ENCODE results near the gene UHMK1. TPM values are rescaled to one million over a fixed set of nuclear protein-coding genes. Genes with fewer than 3 reads are reported as not detected.
"Not testable (repeated sequence)": the region's sequence is repeated elsewhere in the genome, so short reads cannot be mapped to it uniquely, and the experiment has no call there.

The UHMK1 gene
- total and polyA plus RNA-seq, 7 donors: 16.7 to 62.1 (median 35.4) TPM

GRCh38 chr1:162475539-162476185, 22.0 kb upstream of the UHMK1 start:
- H3K4me3 ChIP-seq: no peak overlapping the region
- peaks cover under 1% of the 10 kb centered on the region for H3K9me3 ChIP-seq
- H3K36me3 ChIP-seq (ENCODE audit: insufficient read depth in 1 of 2, low read depth in 1 of 2): no peaks in the 10 kb centered on the region
- H3K27me3 ChIP-seq (ENCODE audit: insufficient read depth in 3 of 3, low read length in 2 of 3): no peaks in the 10 kb centered on the region
- DNase-seq (no peak), ATAC-seq (no peak)
- no peak for TF ChIP-seq CTCF (IDR thresholded peaks at IDR 0.05)
- no peaks in the 10 kb centered on the region for H3K4me1 ChIP-seq
- 69 to 71% (median 69%) methylated on average over 6 of the region's 6 CpGs for WGBS, 3 donors
- intact Hi-C loops (cut with DNase I): no loop called here
- no peak overlapping the region for H3K27ac ChIP-seq

- no peak overlapping the region for H3K4me3 ChIP-seq
- H3K27me3 ChIP-seq (ENCODE audit: insufficient read depth in 3 of 3, low read length in 2 of 3): no peaks in the 10 kb centered on the region
- intact Hi-C loops (cut with DNase I): no loop called here
- H3K27ac ChIP-seq: no peak overlapping the region
- H3K36me3 ChIP-seq (ENCODE audit: insufficient read depth in 1 of 2, low read depth in 1 of 2): no peaks in the 10 kb centered on the region
- DNase-seq: no peak
- no peak for ATAC-seq
- no peak for TF ChIP-seq CTCF (IDR thresholded peaks at IDR 0.05)
- no peaks in the 10 kb centered on the region for H3K4me1 ChIP-seq
- H3K9me3 ChIP-seq: peaks cover 6% of the 10 kb centered on the region
- 76 to 83% (median 81%) methylated on average over 1 of the region's 1 CpG for WGBS, 3 donors
These were observed 21.0 kb upstream of the UHMK1 start for GRCh38 chr1:162476620-162477019.

GRCh38 chr1:162485236-162485635, 12.4 kb upstream of the UHMK1 start:
- intact Hi-C loops (cut with DNase I): no loop called here
- ATAC-seq (no peak), DNase-seq (no peak)
- Histone ChIP-seq H3K27me3 (ENCODE audit: insufficient read depth in 3 of 3, low read length in 2 of 3) (peaks cover 0 to 3% (median 0%) of the 10 kb centered on the region in 3 donors), H3K4me3 (no peak overlapping the region), H3K9me3 (peaks cover 6% of the 10 kb centered on the region), H3K36me3 (ENCODE audit: insufficient read depth in 1 of 2, low read depth in 1 of 2) (no peaks in the 10 kb centered on the region), H3K4me1 (no peaks in the 10 kb centered on the region), H3K27ac (no peak overlapping the region)
- TF ChIP-seq CTCF (IDR thresholded peaks at IDR 0.05): no peak

GRCh38 chr1:162487241-162487640, 10.4 kb upstream of the UHMK1 start:
- no peak overlapping the region for H3K27ac ChIP-seq
- peak in 3 of 4 donors; percentile 40 to 54 (median 54) for ATAC-seq
- 71 to 76% (median 75%) methylated on average over 9 to 10 of the region's 10 CpGs for WGBS, 3 donors
- H3K4me1 ChIP-seq: no peaks in the 10 kb centered on the region
- no peaks in the 10 kb centered on the region for H3K9me3 ChIP-seq
- H3K4me3 ChIP-seq: peak overlapping the region; percentile 50
- intact Hi-C loops (cut with DNase I): no loop called here
- DNase-seq: no peak
- no peaks in the 10 kb centered on the region for H3K36me3 ChIP-seq (ENCODE audit: insufficient read depth in 1 of 2, low read depth in 1 of 2)
- H3K27me3 ChIP-seq (ENCODE audit: insufficient read depth in 3 of 3, low read length in 2 of 3): peaks cover 0 to 5% (median 3%) of the 10 kb centered on the region in 3 donors
- TF ChIP-seq CTCF (IDR thresholded peaks at IDR 0.05): no peak

- intact Hi-C loops (cut with DNase I): no loop called here
- Histone ChIP-seq H3K27me3 (ENCODE audit: insufficient read depth in 3 of 3, low read length in 2 of 3) (peaks cover 0 to 5% (median 3%) of the 10 kb centered on the region in 3 donors), H3K9me3 (no peaks in the 10 kb centered on the region), H3K4me1 (no peaks in the 10 kb centered on the region), H3K36me3 (ENCODE audit: insufficient read depth in 1 of 2, low read depth in 1 of 2) (no peaks in the 10 kb centered on the region), H3K4me3 (peak overlapping the region; percentile 50), H3K27ac (peak overlapping the region; percentile 53)
- WGBS, 3 donors: 39 to 50% (median 49%) methylated on average over 3 of the region's 3 CpGs
- DNase-seq (no peak), ATAC-seq (peak; percentile 83 to 95 (median 89))
- no peak for TF ChIP-seq CTCF (IDR thresholded peaks at IDR 0.05)
These were observed 9.4 kb upstream of the UHMK1 start for GRCh38 chr1:162488219-162488618.

- not testable (repeated sequence) for H3K36me3 ChIP-seq (ENCODE audit: insufficient read depth in 1 of 2, low read depth in 1 of 2); H3K4me3 ChIP-seq; H3K27me3 ChIP-seq (ENCODE audit: insufficient read depth in 3 of 3, low read length in 2 of 3); DNase-seq; ATAC-seq; H3K9me3 ChIP-seq; H3K27ac ChIP-seq
- intact Hi-C loops (cut with DNase I): loop anchor here in 1 of 2 donors (5.0 to 10.0 kb wide), 2 partner anchors 67 to 441 kb away; partner anchors contain the start of gene UAP1
- H3K4me1 ChIP-seq: peaks cover 21% of the 10 kb centered on the region
- WGBS, 3 donors: 77 to 82% (median 79%) methylated on average over 6 of the region's 6 CpGs
These were observed 1.9 kb upstream of the UHMK1 start for GRCh38 chr1:162495531-162496233.
